ENCODE results near the gene KIF11.
"Not testable (repeated sequence)": the region's sequence is repeated elsewhere in the genome, so short reads cannot be mapped to it uniquely, and the experiment has no call there.

KIF11 gene

GRCh38 chr10:92591550-92592022 is 1.3 kb upstream of the KIF11 start:
- peak; percentile 58 to 82 for DNase-seq

- DNase-seq = no peak
These were observed 974 bp downstream of the KIF11 start for GRCh38 chr10:92593619-92594588.

- no peak for DNase-seq
These were observed 2.6 kb downstream of the KIF11 start for GRCh38 chr10:92595505-92595904.

- DNase-seq = no peak
These were observed 5.4 kb downstream of the KIF11 start for GRCh38 chr10:92598321-92598720.

GRCh38 chr10:92604841-92605240 is 11.9 kb downstream of the KIF11 start:
- no peak for DNase-seq

- no peak for DNase-seq
These were observed 22.6 kb downstream of the KIF11 start for GRCh38 chr10:92615515-92615914.

GRCh38 chr10:92619368-92619767 is 26.4 kb downstream of the KIF11 start:
- DNase-seq = no peak

GRCh38 chr10:92627845-92628480 is 35.0 kb downstream of the KIF11 start:
- DNase-seq = no peak

- no peak for DNase-seq
These were observed 37.0 kb downstream of the KIF11 start for GRCh38 chr10:92629945-92630344.

- DNase-seq = no peak
These were observed 45.1 kb downstream of the KIF11 start for GRCh38 chr10:92638037-92638436.

- DNase-seq = peak in 1 of 2 experiments; percentile 7
These were observed 47.2 kb downstream of the KIF11 start for GRCh38 chr10:92640107-92640506.

- no peak for DNase-seq
These were observed 48.6 kb downstream of the KIF11 start for GRCh38 chr10:92641492-92641891.

GRCh38 chr10:92644921-92645320 is 52.0 kb downstream of the KIF11 start:
- no peak for DNase-seq

GRCh38 chr10:92650864-92651263 is 57.9 kb downstream of the KIF11 start:
- not testable (repeated sequence) for DNase-seq

- no peak for DNase-seq
These were observed 62.5 kb downstream of the KIF11 start for GRCh38 chr10:92655426-92655825.

- DNase-seq = no peak
These were observed 63.5 kb downstream of the KIF11 start for GRCh38 chr10:92656266-92656961.

GRCh38 chr10:92657024-92657423 is 64.1 kb downstream of the KIF11 start:
- no peak for DNase-seq

GRCh38 chr10:92662848-92663247 is 69.9 kb downstream of the KIF11 start:
- no peak for DNase-seq

GRCh38 chr10:92664322-92664721 is 71.4 kb downstream of the KIF11 start:
- DNase-seq = no peak

- no peak for DNase-seq
These were observed 74.1 kb downstream of the KIF11 start for GRCh38 chr10:92667078-92667477.

- DNase-seq = no peak
These were observed 84.8 kb downstream of the KIF11 start for GRCh38 chr10:92677708-92678107.

- DNase-seq = no peak
These were observed 85.3 kb downstream of the KIF11 start for GRCh38 chr10:92678206-92678605.

GRCh38 chr10:92681306-92681834 is 88.4 kb downstream of the KIF11 start:
- no peak for DNase-seq

All from SW 1271 (cell line).